Measurements from ENCODE around the gene ARID2.

ARID2 gene

DNA sequence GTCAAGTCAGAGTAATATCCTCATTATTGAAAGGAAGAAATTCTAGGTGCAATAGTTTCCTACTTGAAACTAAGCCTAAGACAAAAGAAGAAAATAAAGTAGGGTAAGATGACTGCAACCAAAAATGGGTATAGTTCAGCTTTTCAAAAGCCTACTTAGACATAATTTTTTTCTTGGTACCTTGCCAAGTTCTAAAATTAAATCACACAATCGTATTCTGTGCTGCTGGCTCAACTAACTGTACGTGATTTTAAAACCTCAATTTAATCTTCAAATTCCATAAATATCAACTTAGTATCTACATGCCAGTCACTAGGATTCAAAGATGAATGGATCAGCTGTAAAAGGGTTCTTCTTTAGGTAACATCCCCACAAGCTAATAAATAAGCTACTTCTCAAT is 204.0 kb downstream of the ARID2 start:
- DNase-seq (ENCODE audit: low read depth), result no peak

DNA sequence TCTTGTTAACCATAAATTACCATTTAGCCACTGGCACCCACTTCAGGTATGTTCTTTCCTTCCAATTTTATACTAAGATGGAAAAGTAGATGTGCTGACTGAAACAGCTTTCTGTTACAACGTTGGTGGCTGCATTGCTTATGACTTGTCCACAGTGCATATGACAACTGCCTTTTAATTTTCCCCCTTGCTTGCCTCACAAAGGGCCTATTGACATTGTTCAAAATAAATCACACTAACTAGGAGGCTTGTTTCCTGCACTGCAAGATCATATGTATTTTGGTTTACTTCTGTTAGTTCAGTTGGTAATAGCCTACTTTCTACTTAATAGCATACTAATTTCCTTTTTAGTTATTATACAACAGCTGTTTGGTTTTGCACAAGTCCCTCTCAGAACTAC is 205.4 kb downstream of the ARID2 start:
- no peak for DNase-seq (ENCODE audit: low read depth)

DNA sequence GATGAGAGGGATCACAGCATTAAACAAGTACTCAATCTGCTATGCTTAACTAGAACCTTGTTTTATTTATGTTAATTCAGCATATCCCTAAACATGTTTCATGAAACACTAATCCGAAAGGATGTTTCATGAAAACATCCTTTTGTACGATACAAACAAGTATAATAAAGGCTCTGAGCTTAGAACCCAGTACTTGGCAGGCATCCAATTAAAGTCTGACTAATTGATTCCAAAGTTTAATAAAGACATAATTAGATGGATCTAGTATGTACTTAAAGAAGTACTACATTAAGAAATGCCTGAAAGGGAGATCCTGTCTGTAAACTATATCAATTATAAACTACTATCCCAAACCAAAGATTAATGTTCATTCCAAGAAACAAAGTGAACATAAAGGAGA is 209.1 kb downstream of the ARID2 start:
- no peak for DNase-seq (ENCODE audit: low read depth)

DNA sequence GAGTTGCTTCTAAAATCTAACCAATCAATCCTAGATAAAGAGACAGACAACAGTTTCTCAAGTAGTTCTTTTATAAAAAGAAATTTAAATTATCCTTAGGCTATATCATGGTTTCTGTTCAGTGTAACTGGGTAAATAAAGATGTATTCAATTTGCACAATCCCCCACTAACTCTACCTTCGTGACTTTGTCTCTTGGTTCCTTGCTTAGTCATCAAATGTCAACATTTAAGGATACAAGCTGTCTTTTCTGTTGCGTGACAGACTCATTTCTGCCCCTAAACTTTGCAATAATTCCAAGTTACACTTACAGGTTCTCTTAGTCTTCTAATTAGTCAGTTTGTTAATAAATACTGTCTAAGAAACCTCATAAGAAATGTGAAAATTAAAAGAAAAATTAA is 210.3 kb downstream of the ARID2 start:
- no peak for DNase-seq (ENCODE audit: low read depth)

DNA sequence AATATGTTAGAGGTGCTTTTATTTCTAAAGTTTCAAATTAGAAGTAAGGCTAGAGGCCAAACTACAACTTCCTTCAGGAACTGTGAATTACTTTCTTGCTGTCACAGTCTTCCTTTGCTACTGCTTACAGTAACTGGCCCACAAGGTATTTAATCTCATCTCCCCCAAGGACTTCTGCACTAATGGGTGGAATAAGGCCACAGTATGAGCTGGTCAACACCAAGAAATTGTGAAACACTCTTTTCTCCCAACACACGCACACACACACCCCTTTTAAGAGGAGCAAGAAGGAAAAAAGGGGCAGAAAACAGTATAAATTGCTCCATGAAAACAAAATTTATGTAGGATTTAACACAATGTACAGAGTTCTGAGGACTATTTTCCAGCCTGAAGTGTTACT is 215.3 kb downstream of the ARID2 start:
- DNase-seq (ENCODE audit: low read depth), result no peak

DNA sequence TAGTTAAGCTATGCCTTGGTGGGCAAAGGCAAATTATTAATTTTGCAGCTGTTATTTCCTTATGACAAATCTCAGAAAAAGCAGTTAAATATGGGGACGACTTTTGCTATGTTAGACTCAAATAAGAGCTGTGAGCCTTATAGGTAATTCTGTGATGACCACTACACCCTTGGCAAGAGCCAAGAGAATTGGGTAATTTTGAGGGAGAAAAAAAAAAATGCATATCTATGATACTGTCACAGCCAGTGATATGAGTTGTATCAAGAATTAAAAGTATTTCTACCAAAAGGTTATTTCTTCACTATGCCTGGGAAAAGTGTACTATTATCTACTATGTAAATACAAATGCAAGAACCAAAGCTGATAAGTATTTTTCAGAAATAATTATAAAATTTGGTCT is 216.9 kb downstream of the ARID2 start:
- no peak for DNase-seq (ENCODE audit: low read depth)

DNA sequence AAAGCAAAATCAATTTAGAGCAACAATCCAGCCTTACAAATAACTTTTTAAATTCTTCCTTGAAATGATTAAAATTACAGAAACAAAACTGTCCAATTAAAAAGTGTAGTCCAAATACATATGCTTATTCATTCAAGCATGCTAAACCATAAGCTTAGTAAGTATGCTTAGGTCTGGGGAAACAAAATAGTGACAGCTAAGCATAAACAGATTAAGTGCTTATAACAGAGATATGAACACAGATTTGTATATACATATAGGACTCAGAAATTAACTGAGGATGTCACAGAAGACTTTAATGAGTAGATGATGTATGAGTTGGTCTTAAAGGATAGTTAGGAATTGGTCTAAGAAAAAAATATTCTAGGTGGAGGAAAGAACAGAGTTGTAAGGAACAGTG is 219.0 kb downstream of the ARID2 start:
- no peak for DNase-seq (ENCODE audit: low read depth)
